ENCODE results near the gene UNC5A. TPM values are rescaled to one million over a fixed set of nuclear protein-coding genes. Genes with fewer than 3 reads are reported as not detected.

Gene UNC5A
- total and polyA plus RNA-seq, 10 of the 15 experiments (the other 5 are each of a cell fraction or from before 2014, with no cell fraction given) = not detected

- Histone ChIP-seq H3K4me2 (ENCODE audit: control insufficient read depth, insufficient read depth) (no peak overlapping the region), H3K4me1 (ENCODE audit: control insufficient read depth, insufficient read depth, low read length) (no peaks in the 10 kb centered on the region), H3K79me2 (ENCODE audit: control insufficient read depth, insufficient read depth, low read length) (no peaks in the 10 kb centered on the region), H3K27ac (ENCODE audit: control insufficient read depth, insufficient read depth) (no peak overlapping the region), H3K9me3 (replicated peaks; ENCODE audit: control insufficient read depth, insufficient read depth, low read length) (no peaks in the 10 kb centered on the region), H2AFZ (ENCODE audit: control insufficient read depth, low read depth, low read length) (no peak overlapping the region), H4K20me1 (ENCODE audit: control insufficient read depth, insufficient read depth) (no peaks in the 10 kb centered on the region), H3K27me3 (replicated peaks in 1 of 2; ENCODE audit: control insufficient read depth in 2 of 2, insufficient read depth in 2 of 2, low read length in 1 of 2) (peaks cover 0 to 2% of the 10 kb centered on the region in 2 experiments; a peak in 1 of 4 replicates), H3K9ac (ENCODE audit: control insufficient read depth, insufficient read depth, low read length) (no peak overlapping the region), H3K4me3 (no peak overlapping the region), H3K36me3 (ENCODE audit: control insufficient read depth in 2 of 2, insufficient read depth in 2 of 2, low read length in 1 of 2) (no peaks in the 10 kb centered on the region)
- FAIRE-seq (no peak), ATAC-seq (no peak), DNase-seq (ENCODE audit: low read depth, low spot score) (no peak)
- WGBS (ENCODE audit: insufficient coverage, insufficient replicate concordance, low lambda C conversion rate, missing lambda C conversion rate) = 47% methylated on average over 17 of the region's 17 CpGs
- SMC1A ChIA-PET (ENCODE audit: uncharacterized antibody, unreplicated experiment) = no interaction called here
- TF ChIP-seq BRCA1 (IDR thresholded peaks at IDR 0.05; ENCODE audit: low read depth, low read length) (no peak), EED (IDR thresholded peaks at IDR 0.05; ENCODE audit: low read depth) (no peak), DPF2 (IDR thresholded peaks at IDR 0.05) (no peak), KAT2A (conservative IDR thresholded peaks at IDR 0.05; ENCODE audit: control insufficient read depth, low read depth, low read length) (no peak), ATF3 (IDR thresholded peaks at IDR 0.05; ENCODE audit: borderline replicate concordance, extremely low read depth, low read depth, low read length) (no peak), ZBTB33 (IDR thresholded peaks at IDR 0.05) (no peak), POLR2AphosphoS5 (IDR thresholded peaks at IDR 0.05; ENCODE audit: low read length) (no peak), NFYB (IDR thresholded peaks at IDR 0.05; ENCODE audit: insufficient read depth, low read depth, low read length) (no peak), ELK1 (IDR thresholded peaks at IDR 0.05; ENCODE audit: low read depth, low read length) (no peak), SIN3A (IDR thresholded peaks at IDR 0.05; ENCODE audit: low read depth, low read length) (no peak), ZNF274 (IDR thresholded peaks at IDR 0.05; ENCODE audit: insufficient read depth, insufficient read length) (no peak), RB1 (IDR thresholded peaks at IDR 0.05; ENCODE audit: borderline replicate concordance) (no peak), PAX8 (IDR thresholded peaks at IDR 0.05) (no peak), SIX5 (IDR thresholded peaks at IDR 0.05; ENCODE audit: low read depth, low read length, severe bottlenecking) (no peak), HSF1 (IDR thresholded peaks at IDR 0.05; ENCODE audit: low read depth, low read length) (no peak), SMAD5 (IDR thresholded peaks at IDR 0.05; ENCODE audit: low read depth) (no peak), MEF2B (IDR thresholded peaks at IDR 0.05; ENCODE audit: partially characterized antibody, poor library complexity, severe bottlenecking) (no peak), TARDBP (IDR thresholded peaks at IDR 0.05; ENCODE audit: borderline replicate concordance) (no peak)
- in situ Hi-C loops (cut with MboI) (no loop called here), intact Hi-C loops (cut with micrococcal nuclease; ENCODE audit: unreplicated experiment) (no loop called here)
- no TSS peak for BruUV-seq (replicated peaks)
- CTCF ChIA-PET = no interaction called here
- RAD21 ChIA-PET (ENCODE audit: unreplicated experiment) = no interaction called here
- POLR2A ChIA-PET = no interaction called here
Measured at GRCh38 chr5:176781638-176782570, 28.5 kb upstream of the UNC5A start.

Data from GM12878 (cell line).